GM19023 (cell line): Measurements from ENCODE around the gene KLK13.

Experiments
- ATAC-seq: cut with Tn5 transposase; IDR thresholded peaks from one replicate; pipeline ENCODE4 v1.9.1; 2021; ENCODE audit warnings: mild to moderate bottlenecking, moderate library complexity; ENCODE audit not compliant: unreplicated experiment

Gene KLK13

GRCh38 chr19:51093101-51093500 is 28.2 kb upstream of the KLK13 start:
- ATAC-seq, result no peak

- ATAC-seq, result no peak
Observed at GRCh38 chr19:51091895-51092873, 27.3 kb upstream of the KLK13 start.

GRCh38 chr19:51091126-51091525 is 26.2 kb upstream of the KLK13 start:
- ATAC-seq, result no peak

GRCh38 chr19:51090471-51090870 is 25.6 kb upstream of the KLK13 start:
- no peak for ATAC-seq

- no peak for ATAC-seq
Observed at GRCh38 chr19:51089786-51090185, 24.9 kb upstream of the KLK13 start.

GRCh38 chr19:51086153-51086850 is 21.4 kb upstream of the KLK13 start:
- ATAC-seq, result no peak

- no peak for ATAC-seq
Observed at GRCh38 chr19:51084505-51084904, 19.6 kb upstream of the KLK13 start.

GRCh38 chr19:51083783-51084182 is 18.9 kb upstream of the KLK13 start:
- no peak for ATAC-seq

GRCh38 chr19:51083181-51083580 is 18.3 kb upstream of the KLK13 start:
- ATAC-seq, result no peak

GRCh38 chr19:51082611-51083010 is 17.7 kb upstream of the KLK13 start, which contains the start of gene KLK14:
Gene KLK14, minus strand, starts transcription at chr19:51082887. Its CDS starts 273 bp downstream, at chr19:51082614.
- ATAC-seq, result no peak

- ATAC-seq, result no peak
Observed at GRCh38 chr19:51081476-51081875, 16.6 kb upstream of the KLK13 start.

- no peak for ATAC-seq
Observed at GRCh38 chr19:51079481-51080110, 14.7 kb upstream of the KLK13 start.

- no peak for ATAC-seq
Observed at GRCh38 chr19:51078731-51079130, 13.8 kb upstream of the KLK13 start.

GRCh38 chr19:51078104-51078503 is 13.2 kb upstream of the KLK13 start:
- ATAC-seq, result no peak

GRCh38 chr19:51076631-51077213 is 11.8 kb upstream of the KLK13 start:
- no peak for ATAC-seq

- ATAC-seq, result no peak
Observed at GRCh38 chr19:51075998-51076397, 11.1 kb upstream of the KLK13 start.

- ATAC-seq, result no peak
Observed at GRCh38 chr19:51071095-51071405, 6.2 kb upstream of the KLK13 start.

GRCh38 chr19:51070334-51071094 is 5.6 kb upstream of the KLK13 start:
- ATAC-seq, result no peak

- no peak for ATAC-seq
Observed at GRCh38 chr19:51066393-51067186, 1.7 kb upstream of the KLK13 start.
